ENCODE measurements around the gene RXRA. TPM values are rescaled to one million over a fixed set of nuclear protein-coding genes. Genes with fewer than 3 reads are reported as not detected.

RXRA gene
- total and polyA plus RNA-seq, 4 experiments from 2014 or later = 1.0 to 11.9 (median 6.4) TPM

DNA sequence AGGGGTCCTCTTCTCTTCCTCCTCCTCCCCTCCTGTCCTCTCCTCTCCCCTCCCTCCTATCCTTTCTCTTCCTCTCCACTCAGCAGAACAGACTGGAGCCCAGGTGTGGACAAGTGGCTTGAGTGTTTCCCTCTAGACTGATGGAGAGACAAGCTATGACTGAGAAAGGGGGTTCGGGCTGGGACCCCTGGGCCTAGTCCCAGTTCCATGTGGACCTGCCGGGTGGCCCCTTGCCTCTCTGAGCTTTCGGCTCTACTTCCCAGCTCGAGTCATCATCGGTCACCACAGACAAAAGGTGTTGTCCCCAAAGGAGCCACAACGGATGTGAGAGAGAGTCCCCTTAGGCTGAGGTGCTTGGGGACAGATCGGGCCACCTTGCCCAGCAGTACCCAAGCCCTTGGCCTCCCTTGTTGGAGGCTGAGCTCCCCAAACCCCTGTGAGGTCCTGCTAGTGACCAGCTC is 3.4 kb upstream of the RXRA start:
- intact Hi-C loops (cut with micrococcal nuclease) = no loop called here
- no peaks in the 10 kb centered on the region for H3K9me3 Mint-ChIP-seq
- Histone ChIP-seq H3K9me3 (ENCODE audit: control insufficient read depth in 1 of 2, low read length in 2 of 2) (no peaks in the 10 kb centered on the region), H3K4me1 (ENCODE audit: insufficient read depth, low read length) (peaks cover 18% of the 10 kb centered on the region), H3K4me3 (ENCODE audit: low read length in 2 of 2) (no peak overlapping the region), H3K27me3 (ENCODE audit: insufficient read depth, low read length) (no peaks in the 10 kb centered on the region), H3K27ac (ENCODE audit: low read depth, low read length) (no peak overlapping the region), H3K36me3 (ENCODE audit: insufficient read depth, low read length) (no peaks in the 10 kb centered on the region)
- peaks cover 3 to 14% (median 8%) of the 10 kb centered on the region in 4 donors for H3K4me1 Mint-ChIP-seq
- POLR2A ChIA-PET (ENCODE audit: partially characterized antibody) = interaction anchor here (0.6 kb wide), 1 partner anchor 363 kb away, joined by 3 read pairs; no protein-coding TSS in a partner anchor
- CTCF ChIA-PET (ENCODE audit: partially characterized antibody) = interaction anchor here (1.0 to 2.7 kb wide), 2 partner anchors 120 to 152 kb away, joined by 3 to 7 read pairs; no protein-coding TSS in a partner anchor
- no peaks in the 10 kb centered on the region for H3K27me3 Mint-ChIP-seq
- peak overlapping the region in 2 of 7 donors; percentile 75 to 77 for H3K27ac Mint-ChIP-seq
- no peak for DNase-seq
- H3K36me3 Mint-ChIP-seq = no peaks in the 10 kb centered on the region
- peak overlapping the region in 1 of 8 donors; percentile 78 for H3K4me3 Mint-ChIP-seq

DNA sequence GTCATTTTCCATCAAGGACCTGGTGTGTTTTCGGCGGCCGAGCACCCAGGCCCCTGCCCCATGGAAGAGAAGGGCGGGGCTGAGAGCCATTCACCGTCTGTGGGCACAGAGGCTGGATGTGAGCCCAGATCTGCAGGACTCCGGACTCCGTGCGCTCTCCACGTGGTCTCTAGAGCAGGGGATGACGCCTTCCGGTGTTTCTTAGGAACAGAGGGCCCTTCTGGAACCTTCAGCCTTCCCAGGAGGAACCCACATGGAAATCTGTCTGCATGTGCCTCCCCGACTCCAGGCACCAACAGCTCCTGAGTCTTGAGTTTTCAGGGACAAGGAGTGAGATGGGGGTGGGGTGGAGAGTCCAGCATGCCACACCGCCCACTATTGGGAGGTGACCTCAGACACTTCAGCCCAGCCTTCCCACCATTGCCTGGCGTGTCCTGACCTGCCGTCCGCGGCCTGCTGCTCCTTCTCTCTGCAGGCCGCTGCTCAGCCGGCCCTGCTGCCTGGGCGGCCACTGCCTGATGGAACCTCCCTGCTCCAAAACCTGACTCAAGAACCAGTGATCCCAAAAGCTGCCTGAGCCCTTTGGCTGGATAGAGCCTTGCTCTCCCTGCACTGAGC is 2.4 kb upstream of the RXRA start:
- DNase-seq = no peak
- no peak overlapping the region for H3K27ac ChIP-seq (ENCODE audit: low read depth, low read length)
- no peak overlapping the region for H3K4me3 ChIP-seq (ENCODE audit: low read length in 2 of 2)
- intact Hi-C loops (cut with micrococcal nuclease) = loop anchor here (2.0 kb wide), 1 partner anchor 153 kb away; no protein-coding TSS in a partner anchor
- H3K9me3 Mint-ChIP-seq = no peaks in the 10 kb centered on the region
- H3K4me3 Mint-ChIP-seq = peak overlapping the region; percentile 15 to 91 (median 75)
- H3K27me3 ChIP-seq (ENCODE audit: insufficient read depth, low read length) = no peaks in the 10 kb centered on the region
- no peaks in the 10 kb centered on the region for H3K36me3 Mint-ChIP-seq
- peak overlapping the region; percentile 3 to 97 (median 78) for H3K27ac Mint-ChIP-seq
- POLR2A ChIA-PET (ENCODE audit: partially characterized antibody) = interaction anchor here (0.6 kb wide), 1 partner anchor 364 kb away, joined by 3 read pairs; no protein-coding TSS in a partner anchor
- H3K4me1 ChIP-seq (ENCODE audit: insufficient read depth, low read length) = peaks cover 22% of the 10 kb centered on the region
- no peaks in the 10 kb centered on the region for H3K27me3 Mint-ChIP-seq
- H3K9me3 ChIP-seq (ENCODE audit: control insufficient read depth in 1 of 2, low read length in 2 of 2) = no peaks in the 10 kb centered on the region
- CTCF ChIA-PET (ENCODE audit: partially characterized antibody) = interaction anchor here (2.7 kb wide), 1 partner anchor 119 kb away, joined by 7 read pairs; no protein-coding TSS in a partner anchor
- H3K36me3 ChIP-seq (ENCODE audit: insufficient read depth, low read length) = no peaks in the 10 kb centered on the region
- H3K4me1 Mint-ChIP-seq = peaks cover 3 to 18% (median 7%) of the 10 kb centered on the region in 4 donors

DNA sequence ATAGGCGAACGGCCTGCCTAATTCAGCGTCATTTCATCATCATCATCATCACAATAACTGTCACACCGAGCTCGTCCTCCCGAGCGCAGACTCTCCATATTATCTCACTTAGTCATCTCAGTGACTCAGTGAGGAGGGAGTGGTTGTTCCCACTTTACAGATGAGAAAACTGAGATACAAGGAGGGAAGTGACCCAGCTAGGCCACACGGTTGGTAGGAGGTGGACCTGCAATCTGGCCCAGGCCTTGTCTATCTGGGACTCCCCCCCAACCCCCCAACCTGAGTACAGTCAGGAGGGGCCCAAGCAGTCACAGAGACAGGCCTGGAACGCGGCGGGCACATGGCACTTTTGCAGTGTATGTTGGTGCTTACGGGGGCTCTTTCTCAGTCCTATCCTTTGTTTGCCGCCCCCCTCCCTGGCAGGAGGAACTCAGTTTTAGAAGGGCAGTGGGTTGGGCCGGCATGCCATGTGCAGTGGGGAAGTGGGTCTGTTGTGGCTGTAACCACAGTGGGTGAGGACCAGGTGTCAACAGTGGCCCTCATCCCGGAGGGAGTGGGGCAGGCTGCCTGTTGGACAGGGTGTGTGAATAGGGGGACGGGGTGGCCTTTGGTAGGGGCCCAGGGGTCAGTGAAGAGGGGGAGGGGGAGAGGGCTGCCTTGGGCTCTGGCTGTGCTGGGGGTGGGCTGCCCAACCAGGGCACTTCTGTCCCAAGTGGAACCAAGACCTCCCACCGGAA is 1.7 kb upstream of the RXRA start:
- H3K36me3 ChIP-seq (ENCODE audit: insufficient read depth, low read length) = no peaks in the 10 kb centered on the region
- H3K4me1 Mint-ChIP-seq = peaks cover 4 to 18% (median 7%) of the 10 kb centered on the region in 4 donors
- intact Hi-C loops (cut with micrococcal nuclease) = loop anchor here (2.0 to 5.0 kb wide), 2 partner anchors 73 to 154 kb away; no protein-coding TSS in a partner anchor
- peak overlapping the region; percentile 52 to 91 (median 80) for H3K4me3 Mint-ChIP-seq
- no peaks in the 10 kb centered on the region for H3K27me3 Mint-ChIP-seq
- ChIA-PET POLR2A (ENCODE audit: partially characterized antibody) (interaction anchor here (0.8 to 1.7 kb wide), 6 partner anchors 10 to 160 kb away, joined by 3 to 11 read pairs (median 4); partner anchors contain the start of gene RNU6ATAC), CTCF (ENCODE audit: partially characterized antibody) (interaction anchor here (1.4 to 1.9 kb wide), 2 partner anchors 95 to 154 kb away, joined by 3 to 6 read pairs; no protein-coding TSS in a partner anchor)
- H3K27ac Mint-ChIP-seq = peak overlapping the region; percentile 43 to 97 (median 81)
- peak overlapping the region in 1 of 2 donors; percentile 80 for H3K4me3 ChIP-seq (ENCODE audit: low read length in 2 of 2)
- H3K4me1 ChIP-seq (ENCODE audit: insufficient read depth, low read length) = peaks cover 22% of the 10 kb centered on the region
- no peak for DNase-seq
- H3K36me3 Mint-ChIP-seq = no peaks in the 10 kb centered on the region
- H3K27me3 ChIP-seq (ENCODE audit: insufficient read depth, low read length) = no peaks in the 10 kb centered on the region
- H3K9me3 ChIP-seq (ENCODE audit: control insufficient read depth in 1 of 2, low read length in 2 of 2) = no peaks in the 10 kb centered on the region
- no peak overlapping the region for H3K27ac ChIP-seq (ENCODE audit: low read depth, low read length)
- no peaks in the 10 kb centered on the region for H3K9me3 Mint-ChIP-seq

DNA sequence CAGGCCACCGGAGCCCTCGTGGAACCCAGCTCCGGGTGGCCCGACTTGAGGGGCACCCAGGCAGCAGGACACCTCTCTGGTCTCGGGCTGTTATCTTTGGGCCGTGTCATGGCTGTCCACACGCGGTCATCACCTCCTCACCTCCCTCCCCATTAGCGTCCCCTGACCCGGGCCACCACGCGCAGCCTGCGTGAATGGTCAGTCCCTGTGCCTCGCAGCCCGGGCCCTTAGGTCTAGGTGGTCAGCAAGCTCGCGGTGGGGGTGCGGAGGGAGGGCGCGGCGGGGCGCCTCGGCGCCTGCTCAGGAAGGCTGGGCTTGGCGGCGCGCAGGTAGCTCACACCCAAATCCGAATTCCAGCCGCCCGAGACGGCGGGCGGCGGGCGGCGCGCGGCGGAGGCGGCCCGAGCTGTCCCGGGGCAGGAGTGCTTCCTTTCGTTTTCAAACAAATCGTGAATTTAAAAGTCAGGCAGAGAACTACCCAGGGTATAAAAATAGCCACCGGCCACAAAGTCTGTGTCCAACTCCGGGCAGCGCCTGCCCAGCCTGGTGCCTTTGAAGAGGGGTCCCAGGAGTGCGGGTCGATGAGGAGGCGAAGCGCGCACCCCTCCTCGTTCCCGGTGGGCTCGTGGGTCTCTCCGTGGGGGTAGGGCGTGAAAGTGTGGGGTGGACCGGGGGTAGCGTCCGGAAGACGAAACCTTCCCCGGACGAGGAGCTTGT is 1.0 kb upstream of the RXRA start:
- peak overlapping the region; percentile 57 to 80 for H3K4me3 ChIP-seq (ENCODE audit: low read length in 2 of 2)
- H3K36me3 Mint-ChIP-seq = no peaks in the 10 kb centered on the region
- no peaks in the 10 kb centered on the region for H3K27me3 ChIP-seq (ENCODE audit: insufficient read depth, low read length)
- H3K27ac ChIP-seq (ENCODE audit: low read depth, low read length) = peak overlapping the region; percentile 45
- peak overlapping the region; percentile 73 to 82 (median 80) for H3K4me3 Mint-ChIP-seq
- H3K4me1 Mint-ChIP-seq = peaks cover 4 to 24% (median 9%) of the 10 kb centered on the region in 4 donors
- peak overlapping the region in 5 of 7 donors; percentile 48 to 97 (median 78) for H3K27ac Mint-ChIP-seq
- intact Hi-C loops (cut with micrococcal nuclease) = loop anchor here (2.0 to 5.0 kb wide), 2 partner anchors 72 to 154 kb away; no protein-coding TSS in a partner anchor
- H3K36me3 ChIP-seq (ENCODE audit: insufficient read depth, low read length) = no peaks in the 10 kb centered on the region
- POLR2A ChIA-PET (ENCODE audit: partially characterized antibody) = interaction anchor here (0.8 to 1.7 kb wide), 8 partner anchors 11 to 161 kb away, joined by 3 to 11 read pairs (median 4); partner anchors contain the start of gene RNU6ATAC
- CTCF ChIA-PET (ENCODE audit: partially characterized antibody) = interaction anchor here (1.4 to 1.9 kb wide), 2 partner anchors 96 to 154 kb away, joined by 3 to 6 read pairs; no protein-coding TSS in a partner anchor
- no peaks in the 10 kb centered on the region for H3K9me3 ChIP-seq (ENCODE audit: control insufficient read depth in 1 of 2, low read length in 2 of 2)
- H3K27me3 Mint-ChIP-seq = no peaks in the 10 kb centered on the region
- H3K4me1 ChIP-seq (ENCODE audit: insufficient read depth, low read length) = peaks cover 22% of the 10 kb centered on the region
- no peaks in the 10 kb centered on the region for H3K9me3 Mint-ChIP-seq
- peak in 4 of 5 donors; percentile 33 to 44 (median 36) for DNase-seq

DNA sequence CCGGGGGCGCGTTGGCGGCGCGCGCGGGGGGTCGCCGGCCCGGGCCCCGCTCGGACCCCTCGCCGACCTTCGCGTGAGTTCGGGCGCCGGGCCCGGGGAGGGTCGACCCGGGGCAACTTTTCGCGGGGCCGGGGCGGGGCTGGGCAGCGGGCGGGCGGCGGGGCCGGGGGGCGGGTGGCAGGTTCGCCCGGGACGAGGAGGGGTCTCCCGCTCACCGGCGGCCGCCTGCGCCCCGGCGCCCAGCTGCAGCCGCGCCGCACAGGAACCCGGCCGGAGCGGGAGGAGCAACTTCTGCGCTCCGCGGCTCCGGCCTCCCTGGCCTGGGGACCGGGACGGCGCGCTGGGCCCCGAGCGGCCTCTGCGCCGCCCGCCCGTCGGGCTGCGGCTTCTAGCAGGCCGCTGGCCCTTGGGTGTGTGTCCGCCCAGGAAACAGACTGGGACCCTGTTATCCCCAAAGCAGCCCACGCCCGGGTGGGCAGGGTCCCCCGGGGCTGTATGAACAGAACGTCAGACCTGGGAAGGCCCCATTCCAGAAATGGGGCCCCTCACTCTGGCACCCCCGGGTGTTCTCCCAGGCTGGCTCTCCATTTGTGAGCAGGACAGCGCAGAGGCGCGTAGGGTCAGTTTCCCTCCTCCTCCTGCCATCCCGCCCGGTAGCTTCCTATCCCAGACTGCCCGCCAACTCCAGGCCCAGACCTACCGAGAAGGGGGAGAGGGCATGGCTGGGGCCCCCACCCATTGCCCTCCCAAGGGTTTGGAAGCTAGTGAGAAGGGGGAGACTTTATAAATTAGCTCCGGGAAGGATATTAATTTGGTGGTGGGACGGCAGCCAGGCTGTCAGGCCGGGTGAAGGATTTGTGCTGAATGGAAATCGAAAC is 708 bp downstream of the RXRA start:
- Histone ChIP-seq H3K27me3 (ENCODE audit: insufficient read depth, low read length) (no peaks in the 10 kb centered on the region), H3K9me3 (ENCODE audit: control insufficient read depth in 1 of 2, low read length in 2 of 2) (no peaks in the 10 kb centered on the region), H3K4me1 (ENCODE audit: insufficient read depth, low read length) (peaks cover 22% of the 10 kb centered on the region), H3K27ac (ENCODE audit: low read depth, low read length) (no peak overlapping the region), H3K36me3 (ENCODE audit: insufficient read depth, low read length) (no peaks in the 10 kb centered on the region), H3K4me3 (ENCODE audit: low read length in 2 of 2) (peak overlapping the region; percentile 35 to 42)
- ChIA-PET POLR2A (ENCODE audit: partially characterized antibody) (interaction anchor here (0.8 to 1.4 kb wide), 5 partner anchors 65 to 162 kb away, joined by 3 to 5 read pairs (median 3); partner anchors contain the start of gene RNU6ATAC), CTCF (ENCODE audit: partially characterized antibody) (no interaction called here)
- intact Hi-C loops (cut with micrococcal nuclease) = loop anchor here (2.0 to 5.0 kb wide), 3 partner anchors 70 to 258 kb away; partner anchors contain the start of genes BRD3 and RNU6ATAC
- no peaks in the 10 kb centered on the region for H3K36me3 Mint-ChIP-seq
- H3K4me3 Mint-ChIP-seq = peak overlapping the region; percentile 46 to 70 (median 64)
- H3K27ac Mint-ChIP-seq = peak overlapping the region in 2 of 7 donors; percentile 68 to 77
- peaks cover 4 to 32% (median 12%) of the 10 kb centered on the region in 4 donors for H3K4me1 Mint-ChIP-seq
- H3K9me3 Mint-ChIP-seq = no peaks in the 10 kb centered on the region
- H3K27me3 Mint-ChIP-seq = no peaks in the 10 kb centered on the region
- DNase-seq = no peak
